ENCODE data around the gene PPP2R3C.
"Not testable (repeated sequence)": the region's sequence is repeated elsewhere in the genome, so short reads cannot be mapped to it uniquely, and the experiment has no call there.

Gene PPP2R3C

DNA sequence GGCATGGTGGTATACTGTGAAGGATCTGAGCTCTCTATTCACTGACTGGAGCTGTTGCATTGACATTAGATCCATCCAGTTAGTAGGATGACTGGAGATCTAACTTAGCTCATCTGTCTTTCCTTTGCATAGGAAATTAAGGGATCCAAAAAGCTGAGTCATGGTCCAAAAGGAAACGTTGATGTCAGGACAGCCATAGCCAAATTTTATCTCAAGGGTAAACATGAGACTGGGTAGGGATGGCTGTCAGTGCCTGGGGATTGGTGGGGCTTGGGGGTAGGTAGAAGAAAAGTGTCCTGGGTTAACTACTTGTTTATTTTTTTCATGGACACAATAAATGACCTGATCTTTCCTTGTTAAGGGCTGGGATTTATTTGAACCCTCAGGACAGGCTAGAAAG lies 71.1 kb downstream of the PPP2R3C start:
- peak; percentile 61 for DNase-seq

DNA sequence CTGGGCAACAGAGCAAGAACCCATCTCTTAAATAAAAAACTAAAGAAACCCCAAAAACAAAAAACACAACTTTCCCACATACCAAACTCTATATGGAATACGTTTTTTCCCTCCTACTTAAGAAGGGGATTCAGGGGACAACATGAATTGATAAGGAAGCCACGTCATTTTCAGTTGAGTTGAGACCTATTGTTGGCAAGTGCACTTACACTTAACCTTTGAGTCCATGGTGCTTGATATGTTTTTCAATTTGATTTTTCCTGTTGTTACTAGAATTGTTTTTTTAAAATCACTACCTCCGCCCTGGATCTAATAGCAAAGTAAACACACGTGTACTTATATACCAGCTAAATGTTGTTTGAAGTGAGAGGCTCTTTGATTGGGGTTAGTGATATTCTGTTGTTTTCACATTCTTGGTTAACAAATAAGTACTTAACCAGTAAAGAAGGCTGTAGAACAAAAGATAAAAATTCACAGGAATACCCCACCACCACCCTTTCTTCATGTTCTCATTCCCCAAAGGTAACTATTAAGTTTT lies 73.7 kb downstream of the PPP2R3C start:
- DNase-seq: no peak

DNA sequence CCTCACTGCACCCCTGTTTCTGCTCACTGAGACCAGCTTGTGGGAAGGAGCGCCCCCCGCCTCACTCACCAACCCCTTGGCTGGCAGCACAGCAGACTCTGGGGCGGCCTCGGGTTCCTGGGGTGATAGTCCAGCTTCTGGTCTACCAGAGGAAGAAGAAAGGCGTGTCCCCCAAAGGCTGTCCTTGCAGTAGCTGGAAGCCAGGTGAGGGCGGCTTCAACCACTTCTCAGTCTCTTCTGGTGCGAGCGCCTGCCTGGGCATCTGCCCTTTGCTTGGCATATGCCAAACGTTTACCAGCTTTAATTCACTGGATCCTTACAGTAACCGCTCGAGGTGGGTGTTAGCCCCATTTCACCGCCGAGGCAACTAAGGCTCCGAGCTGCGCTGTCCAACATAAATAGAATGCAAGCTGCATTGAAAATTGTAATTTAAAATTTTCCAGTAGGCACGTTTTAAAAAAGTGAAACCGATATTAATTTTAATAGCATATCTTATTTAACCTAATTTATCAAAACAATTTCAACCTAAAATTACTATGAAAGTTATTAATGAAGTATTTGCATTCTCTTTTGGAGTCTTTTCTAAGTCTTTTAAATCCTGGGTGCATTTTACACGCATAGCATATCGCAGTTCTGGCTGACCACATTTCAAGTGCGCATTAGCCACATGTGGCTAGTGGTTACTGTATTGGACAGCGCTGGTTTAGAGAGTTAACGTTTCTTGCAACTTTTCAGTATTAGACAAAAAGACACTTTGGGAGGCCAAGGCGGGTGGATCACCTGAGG lies 74.8 kb downstream of the PPP2R3C start:
- DNase-seq: peak; percentile 74

DNA sequence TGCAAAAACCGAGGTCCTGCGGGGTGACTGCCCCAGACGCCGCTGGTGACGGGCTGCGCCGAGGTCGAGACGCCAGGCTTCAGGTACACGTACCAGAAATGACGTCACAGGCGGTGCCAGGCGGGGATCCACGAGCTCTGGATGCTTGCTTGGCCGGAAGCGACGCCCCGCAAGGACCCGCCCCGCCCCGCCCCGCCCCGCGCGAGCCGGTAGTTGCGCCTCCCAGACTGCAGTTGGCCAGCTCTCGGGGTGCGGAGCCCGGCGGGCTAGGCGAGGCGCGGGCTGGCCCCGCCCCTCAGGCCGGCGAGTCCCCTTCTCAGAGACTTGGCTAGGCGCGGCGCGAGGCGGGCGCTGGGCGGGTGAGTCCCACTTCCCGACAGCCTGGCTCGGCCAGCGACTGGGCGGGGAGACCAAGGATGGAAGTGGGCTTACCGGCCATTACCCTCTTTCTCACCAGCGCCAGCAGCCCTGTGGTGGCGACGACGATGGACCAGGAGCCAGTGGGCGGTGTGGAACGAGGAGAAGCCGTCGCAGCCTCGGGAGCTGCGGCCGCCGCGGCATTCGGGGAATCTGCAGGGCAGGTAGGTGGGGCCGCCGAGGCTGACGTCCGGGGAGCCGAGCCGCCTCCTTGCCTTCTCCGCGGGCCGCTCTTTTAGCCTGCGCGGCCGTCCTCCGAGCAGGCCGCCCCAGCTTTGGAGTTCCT lies 75.6 kb downstream of the PPP2R3C start, which contains the start of gene FAM177A1:
TSS of gene FAM177A1 (plus strand) at position 225 of the 703 bp plus-strand sequence. CDS start at position 417, 192 bp downstream.
- peak; percentile 99 for DNase-seq

DNA sequence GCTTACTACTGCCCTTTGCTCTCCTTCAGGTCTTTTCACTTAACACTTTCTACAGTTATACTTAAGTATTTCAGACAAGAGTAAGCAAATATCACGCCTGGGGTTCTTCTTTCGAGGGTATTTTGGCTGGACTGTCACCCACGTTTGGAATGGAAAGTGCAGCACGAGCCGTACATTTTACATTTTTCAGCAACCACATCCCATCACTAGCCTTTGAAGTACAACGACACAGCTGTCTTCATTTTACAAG lies 76.1 kb downstream of the PPP2R3C start:
- no peak for DNase-seq

DNA sequence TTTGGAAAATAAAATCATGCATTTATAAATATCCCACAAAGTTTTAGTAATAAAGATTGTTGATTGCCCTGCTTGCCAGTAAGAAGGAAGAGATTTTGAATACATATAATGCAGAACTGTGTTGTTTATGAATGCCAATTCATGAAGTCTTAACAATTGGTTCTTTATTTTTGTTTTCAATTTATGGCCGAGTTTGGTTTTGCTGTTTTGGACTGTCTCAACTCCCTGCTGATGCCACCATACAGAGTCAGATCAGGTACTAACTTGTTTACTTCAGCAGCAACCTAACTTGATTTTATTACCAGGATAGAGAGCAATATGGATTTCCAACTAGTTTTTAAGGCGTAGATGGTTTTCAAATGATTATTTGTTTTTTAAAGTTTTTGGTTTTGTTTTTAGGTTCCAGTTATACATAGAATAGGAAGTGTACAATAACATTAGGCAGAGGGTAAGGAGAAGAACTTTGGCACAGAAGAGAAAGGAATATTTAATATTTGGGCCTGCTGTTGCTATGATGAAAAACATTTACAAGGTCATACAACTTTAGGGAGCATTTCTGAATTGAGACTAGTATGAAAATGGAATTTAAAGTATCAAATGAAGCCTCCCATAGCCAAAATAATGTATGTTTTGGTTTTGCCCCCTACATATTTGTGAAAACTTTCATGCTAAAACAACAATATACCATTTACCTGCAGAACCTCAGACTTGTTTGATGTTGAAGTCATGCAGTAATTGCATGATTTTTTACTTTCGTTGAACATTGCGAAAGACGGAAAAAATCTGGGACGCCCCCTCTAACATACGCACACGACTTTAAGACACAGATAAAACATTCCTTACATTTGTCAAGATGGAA lies 76.6 kb downstream of the PPP2R3C start:
- DNase-seq: no peak

DNA sequence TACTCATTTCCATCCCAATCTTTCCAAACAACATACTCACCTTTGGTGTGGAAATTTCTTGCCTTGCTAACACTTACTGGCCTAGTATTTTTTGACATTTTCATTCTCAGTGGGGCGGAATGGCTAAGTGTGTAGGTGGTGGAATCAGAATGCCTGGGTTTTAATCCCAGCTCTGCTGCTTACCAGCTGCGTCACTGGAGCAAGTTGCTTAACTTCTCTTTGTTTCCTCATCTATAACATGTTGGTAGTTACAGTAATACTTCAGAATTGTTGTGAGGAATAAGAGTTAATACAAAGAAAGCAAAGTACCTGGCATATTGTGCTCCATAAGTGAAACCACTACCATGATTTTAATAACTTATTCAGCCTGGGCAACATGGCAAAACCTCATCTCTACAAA lies 78.7 kb downstream of the PPP2R3C start:
- DNase-seq: no peak

DNA sequence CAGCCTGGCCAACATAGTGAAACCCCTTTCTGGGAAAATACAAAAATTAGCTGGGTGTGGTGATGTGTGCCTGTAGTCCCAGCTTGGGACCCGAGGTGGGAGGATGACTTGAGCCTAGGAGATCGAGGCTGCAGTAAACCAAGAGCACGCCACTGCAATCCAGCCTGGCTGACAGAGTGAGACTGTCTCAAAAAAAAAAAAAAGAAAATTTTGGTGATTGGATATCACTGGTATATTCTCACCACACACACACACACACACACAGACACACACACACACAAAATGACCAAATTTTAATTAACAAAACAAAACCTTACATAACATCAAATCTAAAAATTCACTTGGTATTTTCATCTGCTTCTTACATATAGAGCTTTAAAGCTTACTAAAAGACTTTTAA lies 79.2 kb downstream of the PPP2R3C start:
- no peak for DNase-seq

DNA sequence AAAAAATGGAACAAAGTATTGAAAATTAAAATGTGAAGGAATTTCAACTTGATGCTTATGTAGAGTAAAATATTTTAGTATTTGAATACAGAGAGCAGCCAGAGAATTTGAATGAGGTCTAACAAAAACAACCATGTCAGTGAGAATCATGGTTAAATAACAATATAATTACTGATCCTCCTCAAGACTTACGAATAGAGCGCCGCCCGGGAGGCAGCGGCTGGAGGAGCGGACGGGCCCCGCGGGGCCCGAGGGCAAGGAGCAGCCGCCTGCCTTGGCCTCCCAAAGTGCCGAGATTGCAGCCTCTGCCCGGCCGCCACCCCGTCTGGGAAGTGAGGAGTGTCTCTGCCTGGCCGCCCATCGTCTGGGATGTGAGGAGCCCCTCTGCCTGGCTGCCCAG lies 83.5 kb downstream of the PPP2R3C start:
- DNase-seq: not testable (repeated sequence)

All from hematopoietic multipotent progenitor cell treated with erythropoietin and hydrocortisone succinate and interleukin-3 and kit ligand, for 4 days (in vitro differentiated cells).